Pancreas (tissue), 10 donors: ENCODE measurements around the gene NANOG. TPM values are rescaled to one million over a fixed set of nuclear protein-coding genes. Genes with fewer than 3 reads are reported as not detected.
A peak's percentile ranks its signal among the peaks of the same experiment; 100 is the strongest.
"Not testable (repeated sequence)": the region's sequence is repeated elsewhere in the genome, so short reads cannot be mapped to it uniquely, and the experiment has no call there.

ENCODE experiments used
- ATAC-seq, 4 donors: fragments of 200-7000 bp; cut with Tn5 transposase; one replicate each; pipeline versions ENCODE4 v1.8.0 to v1.9.1; 2020; ENCODE audit warnings: mild to moderate bottlenecking in 4 of 4, moderate library complexity in 4 of 4
- DNase-seq, 6 donors: peaks; one replicate each; pipeline ENCODE4 v3.0.0-alpha.2; 2020
- FAIRE-seq: peaks from 2 replicates; lab custom pipeline; 2012; peaks lifted over from hg19 to GRCh38; lab: Jason Lieb, UNC
- H3K27ac ChIP-seq, 4 donors: fragments of 200-600 bp; sonication (generic); 1 replicate in 3 of 4; 2 replicates in 1 of 4; pipeline versions ENCODE4 v1.5.0 to v1.8.0; 2020
- H3K27me3 ChIP-seq, 4 donors: fragments of 200-600 bp; one replicate each; pipeline ENCODE4 v1.8.0; 2021
- H3K36me3 ChIP-seq, 3 donors: fragments of 200-600 bp; sonication (generic) in 1 of 3; one replicate each; pipeline versions ENCODE4 v1.5.0 to v1.8.0; 2020 to 2021
- H3K4me1 ChIP-seq, 3 donors: fragments of 200-600 bp; one replicate each; pipeline ENCODE4 v1.8.0; 2021
- H3K4me3 ChIP-seq, 4 donors: fragments of 200-600 bp; sonication (generic) in 2 of 4; one replicate each; pipeline versions ENCODE4 v1.5.0 to v1.8.0; 2020 to 2021
- H3K9me3 ChIP-seq, 4 donors: fragments of 200-600 bp; one replicate each; pipeline ENCODE4 v1.8.0; 2021
- CTCF ChIP-seq, 4 donors: fragments of 200-600 bp; sonication (generic) in 3 of 4; IDR thresholded peaks; one replicate each; pipeline versions ENCODE4 v1.5.0 to v1.8.0; 2021; ENCODE audit warnings: antibody characterized with exemption in 4 of 4
- WGBS, 2 donors: extraction: QIAGEN DNeasy Blood & Tissue Kit; methylation state at CpG; one replicate each; pipeline ENCODE4 v1.1.7; 2013; 5-methylcytosine and 5-hydroxymethylcytosine counted together
- intact Hi-C, 3 donors: fragments of 100-400 bp; cut with DNase I; formaldehyde crosslinking; loops; one replicate each; pipeline versions ENCODE4 v1.11.1 to v1.14.2; 2022
- polyA plus RNA-seq, 2 donors: library from polyadenylated mRNA; stranded (reverse); fragments of 200-250 nt; gene quantifications; one replicate each; pipeline ENCODE4 v1.2.3, GENCODE V29; 2013
- total RNA-seq, 6 donors: library from RNA; stranded (reverse); fragmentation: NEBNext Ultra II Directional in 4 of 6; extraction: Animal tissue kit (Norgen Biotek cat#: 25700) in 4 of 6; gene quantifications; one replicate each; pipeline versions ENCODE4 v1.2.1 to v1.2.4, GENCODE V29; 2021 to 2023
- donor health status: healthy with polysubstance abuse.
- donor health status: DM: no; HTN: no; CAD: no; lungs with moderate emphysema.
- donor health status: DM: no; HTN: no; CAD: no.
- donor health status: control.
- donor health status: control.
- donor health status: Bipolar disorder and iron deficiency.
- donor health status: DM: yes; HTN: yes; CAD: no.
- donor health status: DM: no; HTN: no; CAD: no.
- donor health status: DM: no; HTN: no; CAD: no.
- donor health status: DM: yes; HTN: yes; CAD: no.

NANOG gene
- total RNA-seq = under 1 TPM in 5 of 6 donors, not detected in 1; 0.06 to 0.28 (median 0.28) TPM
- under 1 TPM; 0.04 to 0.09 TPM for polyA plus RNA-seq

DNA sequence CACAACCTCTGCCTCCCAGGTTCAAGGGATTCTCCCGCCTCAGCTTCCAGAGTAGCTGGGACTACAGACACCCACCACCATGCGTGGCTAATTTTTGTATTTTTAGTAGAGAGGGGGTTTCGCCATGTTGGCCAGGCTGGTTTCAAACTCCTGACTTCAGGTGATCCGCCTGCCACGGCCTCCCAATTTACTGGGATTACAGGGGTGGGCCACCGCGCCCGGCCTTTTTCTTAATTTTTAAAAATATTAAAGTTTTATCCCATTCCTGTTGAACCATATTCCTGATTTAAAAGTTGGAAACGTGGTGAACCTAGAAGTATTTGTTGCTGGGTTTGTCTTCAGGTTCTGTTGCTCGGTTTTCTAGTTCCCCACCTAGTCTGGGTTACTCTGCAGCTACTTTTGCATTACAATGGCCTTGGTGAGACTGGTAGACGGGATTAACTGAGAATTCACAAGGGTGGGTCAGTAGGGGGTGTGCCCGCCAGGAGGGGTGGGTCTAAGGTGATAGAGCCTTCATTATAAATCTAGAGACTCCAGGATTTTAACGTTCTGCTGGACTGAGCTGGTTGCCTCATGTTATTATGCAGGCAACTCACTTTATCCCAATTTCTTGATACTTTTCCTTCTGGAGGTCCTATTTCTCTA, at the start of gene NANOG:
TSS of gene NANOG (plus strand) at position 519 of the 645 bp plus-strand sequence. CDS start 213 bp downstream, outside the sequence.
- intact Hi-C loops, H3K27me3 ChIP-seq, H3K36me3 ChIP-seq, DNase-seq, FAIRE-seq, H3K27ac ChIP-seq, H3K4me1 ChIP-seq, ATAC-seq, H3K9me3 ChIP-seq: not testable (repeated sequence)
- WGBS, 2 donors = 81 to 86% methylated on average over 12 to 13 of the region's 13 CpGs
- peak within 1 kb of the TSS in 1 of 4 donors; percentile 0 for H3K4me3 ChIP-seq

GRCh38 chr12:7747246-7747645, 42.0 kb upstream of the NANOG start, which contains the start of gene CLEC4C:
Gene CLEC4C (minus strand): TSS chr12:7747375. CDS start chr12:7747348, 27 bp downstream.
- intact Hi-C loops = no loop called here
- Histone ChIP-seq H3K36me3 (no peaks in the 10 kb centered on the region), H3K27ac (no peak within 1 kb of the TSS), H3K9me3 (no peaks in the 10 kb centered on the region), H3K27me3 (no peaks in the 10 kb centered on the region), H3K4me1 (no peaks in the 10 kb centered on the region), H3K4me3 (no peak within 1 kb of the TSS)
- ATAC-seq (no peak), FAIRE-seq (no peak), DNase-seq (no peak)
- WGBS, 2 donors = 70 to 93% methylated on average over 5 of the region's 5 CpGs
- TF ChIP-seq CTCF (IDR thresholded peaks at IDR 0.05) = no peak

- Histone ChIP-seq H3K27ac (no peak overlapping the region), H3K9me3 (no peaks in the 10 kb centered on the region), H3K27me3 (no peaks in the 10 kb centered on the region), H3K4me1 (no peaks in the 10 kb centered on the region), H3K36me3 (no peaks in the 10 kb centered on the region), H3K4me3 (no peak overlapping the region)
- no peak for DNase-seq
- no peak for FAIRE-seq
- 36 to 48% methylated on average over 4 of the region's 4 CpGs for WGBS, 2 donors
- no peak for TF ChIP-seq CTCF (IDR thresholded peaks at IDR 0.05)
- ATAC-seq = no peak
- intact Hi-C loops = no loop called here
These were observed 40.4 kb upstream of the NANOG start for GRCh38 chr12:7748852-7749251.

- H3K27me3 ChIP-seq = no peaks in the 10 kb centered on the region
- no peak for ATAC-seq
- no peaks in the 10 kb centered on the region for H3K36me3 ChIP-seq
- no peak overlapping the region for H3K4me3 ChIP-seq
- no peak overlapping the region for H3K27ac ChIP-seq
- no peak for TF ChIP-seq CTCF (IDR thresholded peaks at IDR 0.05)
- 80 to 87% methylated on average over 8 of the region's 8 CpGs for WGBS, 2 donors
- DNase-seq = no peak
- H3K9me3 ChIP-seq = no peaks in the 10 kb centered on the region
- intact Hi-C loops = no loop called here
- H3K4me1 ChIP-seq = no peaks in the 10 kb centered on the region
- no peak for FAIRE-seq
These were observed 39.8 kb upstream of the NANOG start for GRCh38 chr12:7749442-7749841.

DNA sequence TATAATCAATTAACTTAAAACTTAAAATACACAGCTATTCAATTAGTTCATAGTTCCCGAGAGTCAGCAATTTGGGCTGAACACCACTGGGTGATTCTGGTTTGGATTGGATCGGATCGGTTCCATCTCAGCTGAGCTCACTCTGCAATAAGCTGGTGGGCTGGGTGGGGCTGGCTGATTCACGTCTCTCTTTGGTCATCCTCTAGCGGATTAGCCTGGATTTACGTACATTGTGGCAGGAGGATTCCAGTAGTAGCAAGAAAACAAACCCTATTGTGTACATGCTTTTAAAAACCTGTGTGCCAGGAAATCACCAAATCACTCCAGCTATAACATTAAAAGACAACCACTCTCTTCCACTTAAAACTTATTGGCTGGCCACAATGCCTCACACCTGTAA, 38.9 kb upstream of the NANOG start:
- Histone ChIP-seq H3K27me3 (no peaks in the 10 kb centered on the region), H3K27ac (no peak overlapping the region), H3K4me3 (no peak overlapping the region), H3K36me3 (no peaks in the 10 kb centered on the region), H3K9me3 (no peaks in the 10 kb centered on the region), H3K4me1 (no peaks in the 10 kb centered on the region)
- no peak for FAIRE-seq
- intact Hi-C loops = no loop called here
- TF ChIP-seq CTCF (IDR thresholded peaks at IDR 0.05) = no peak
- DNase-seq = no peak
- ATAC-seq = no peak
- WGBS, 2 donors = 81 to 87% methylated on average over 6 of the region's 6 CpGs
